ENCODE data around the gene CDC42BPA.

DNA sequence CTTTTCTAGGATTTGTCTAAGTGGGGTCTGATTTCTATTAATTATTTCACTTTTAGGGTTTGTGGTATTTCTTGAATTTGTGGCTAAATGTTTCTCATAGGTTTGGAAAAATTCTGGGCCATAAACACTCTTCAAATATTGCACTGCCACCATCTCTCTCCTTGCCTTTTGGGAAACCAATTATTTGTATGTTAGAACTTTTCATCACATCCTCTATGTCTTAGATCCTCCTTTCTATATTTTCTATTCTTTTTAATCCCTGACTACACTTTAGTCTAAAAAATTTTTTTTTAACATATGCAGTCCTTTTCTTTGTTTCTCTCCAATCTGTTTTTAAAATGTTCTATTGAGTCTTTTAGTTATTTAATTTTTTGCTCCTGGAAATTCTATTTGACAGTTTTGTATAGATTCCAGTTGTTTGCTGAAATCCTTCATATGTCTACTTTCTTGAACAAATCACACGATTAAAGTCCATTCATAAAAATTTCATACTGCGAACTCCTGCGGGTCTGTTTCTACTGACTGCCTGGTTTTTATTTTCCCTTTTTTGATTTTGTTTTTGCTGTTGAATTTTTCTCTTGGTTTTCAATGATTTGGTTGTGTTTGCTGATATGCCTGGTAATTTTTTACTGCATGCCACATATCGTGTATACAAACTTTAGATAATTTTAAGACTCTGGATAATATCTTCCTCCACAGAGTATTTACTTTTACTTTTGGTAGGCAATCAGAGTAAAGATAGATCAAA, 235.1 kb downstream of the CDC42BPA start:
- TF ChIP-seq, protein P1, sequence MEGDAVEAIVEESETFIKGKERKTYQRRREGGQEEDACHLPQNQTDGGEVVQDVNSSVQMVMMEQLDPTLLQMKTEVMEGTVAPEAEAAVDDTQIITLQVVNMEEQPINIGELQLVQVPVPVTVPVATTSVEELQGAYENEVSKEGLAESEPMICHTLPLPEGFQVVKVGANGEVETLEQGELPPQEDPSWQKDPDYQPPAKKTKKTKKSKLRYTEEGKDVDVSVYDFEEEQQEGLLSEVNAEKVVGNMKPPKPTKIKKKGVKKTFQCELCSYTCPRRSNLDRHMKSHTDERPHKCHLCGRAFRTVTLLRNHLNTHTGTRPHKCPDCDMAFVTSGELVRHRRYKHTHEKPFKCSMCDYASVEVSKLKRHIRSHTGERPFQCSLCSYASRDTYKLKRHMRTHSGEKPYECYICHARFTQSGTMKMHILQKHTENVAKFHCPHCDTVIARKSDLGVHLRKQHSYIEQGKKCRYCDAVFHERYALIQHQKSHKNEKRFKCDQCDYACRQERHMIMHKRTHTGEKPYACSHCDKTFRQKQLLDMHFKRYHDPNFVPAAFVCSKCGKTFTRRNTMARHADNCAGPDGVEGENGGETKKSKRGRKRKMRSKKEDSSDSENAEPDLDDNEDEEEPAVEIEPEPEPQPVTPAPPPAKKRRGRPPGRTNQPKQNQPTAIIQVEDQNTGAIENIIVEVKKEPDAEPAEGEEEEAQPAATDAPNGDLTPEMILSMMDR (IDR thresholded peaks at IDR 0.05) = no peak
- TF ChIP-seq POLR2A (IDR thresholded peaks at IDR 0.05) = no peak

Measured in testis (tissue), 2 donors.